ENCODE data around the gene PDE11A.
A peak's percentile ranks its signal among the peaks of the same experiment; 100 is the strongest.
"Not testable (repeated sequence)": the region's sequence is repeated elsewhere in the genome, so short reads cannot be mapped to it uniquely, and the experiment has no call there.

Gene PDE11A

DNA sequence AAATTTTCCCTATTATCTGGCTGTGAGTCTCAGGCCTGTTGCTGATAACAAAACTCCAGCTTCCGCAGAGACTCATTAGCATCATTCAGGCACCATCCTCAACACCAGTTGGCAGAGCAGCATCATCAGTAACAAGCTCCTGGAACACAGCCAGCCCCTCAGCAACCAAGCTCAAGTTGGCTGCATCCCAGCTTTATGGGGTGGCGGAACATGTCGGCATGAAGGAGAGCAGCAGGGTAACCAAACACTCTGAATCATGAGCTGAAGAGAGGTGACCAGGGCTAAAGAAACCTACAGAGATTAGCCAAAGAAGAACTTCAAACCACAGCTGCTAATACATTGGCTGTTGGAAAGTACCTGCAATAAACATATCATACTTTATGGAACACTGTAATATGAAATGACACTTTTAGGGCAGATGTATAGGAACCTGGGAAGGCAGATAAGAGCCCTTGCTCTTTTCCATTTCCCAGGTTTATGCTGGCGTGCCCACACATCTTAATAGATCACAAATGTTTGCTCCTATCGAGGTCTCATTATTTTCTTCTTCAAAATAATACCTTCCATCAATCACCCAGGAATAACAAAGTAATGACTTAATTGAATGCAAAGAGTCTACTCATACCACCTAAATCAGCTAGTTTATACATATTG, 63.8 kb downstream of the PDE11A start:
- peak; percentile 26 for DNase-seq

DNA sequence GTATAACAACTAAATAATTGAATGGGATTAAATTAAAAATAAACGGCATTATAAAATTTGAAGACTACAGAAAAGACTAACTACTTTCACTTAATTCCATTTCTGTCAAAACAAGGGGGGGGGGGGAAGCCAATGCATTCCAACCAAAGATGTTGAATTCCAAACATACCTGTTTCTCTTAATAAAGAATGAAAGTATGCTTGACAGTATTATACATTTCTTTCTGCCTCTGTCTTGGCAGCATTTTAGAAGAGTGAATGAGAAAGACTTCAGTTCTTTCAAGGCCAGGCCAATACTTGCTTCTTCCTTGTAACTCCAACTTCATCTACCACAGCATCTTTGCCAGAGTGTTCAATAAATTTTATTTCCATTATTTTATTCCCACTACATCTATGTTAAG, 65.9 kb downstream of the PDE11A start:
- no peak for DNase-seq

DNA sequence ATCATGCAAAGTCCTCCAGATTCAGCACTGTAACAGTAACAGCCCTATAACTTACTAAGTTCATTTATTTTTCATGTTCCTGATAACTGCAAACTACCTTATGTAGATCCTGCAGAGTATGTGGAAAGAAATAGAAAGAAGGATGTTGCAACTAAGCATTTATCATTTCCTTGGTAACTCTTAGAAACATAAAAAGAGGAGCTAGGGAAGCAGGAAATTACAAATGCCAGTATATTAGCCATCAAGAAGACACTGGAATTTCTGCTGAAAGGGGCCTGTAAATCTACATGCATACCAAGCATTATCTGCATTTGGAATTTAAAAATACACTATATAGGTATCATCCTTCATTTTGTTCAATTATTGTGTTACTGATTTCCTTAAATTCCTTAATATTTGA, 66.8 kb downstream of the PDE11A start:
- DNase-seq, result no peak

DNA sequence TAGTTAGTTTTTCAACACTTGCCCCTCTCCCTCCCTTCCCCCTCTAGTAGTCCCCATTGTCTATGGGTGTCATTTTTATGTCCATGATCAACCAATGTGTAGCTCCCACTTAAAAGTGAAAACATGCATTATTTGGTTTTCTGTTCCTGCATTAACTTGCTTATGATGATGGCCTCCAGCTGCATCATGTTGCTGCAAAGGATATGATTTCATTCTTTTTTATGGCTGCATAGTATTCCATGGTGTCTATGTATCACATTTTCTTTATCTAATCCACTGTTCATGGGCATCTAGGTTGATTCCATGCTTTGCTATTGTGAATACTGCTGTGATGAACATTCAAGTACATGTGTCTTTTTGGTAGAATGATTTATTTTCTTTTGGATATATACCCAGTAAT, 70.5 kb downstream of the PDE11A start:
- DNase-seq, result no peak

DNA sequence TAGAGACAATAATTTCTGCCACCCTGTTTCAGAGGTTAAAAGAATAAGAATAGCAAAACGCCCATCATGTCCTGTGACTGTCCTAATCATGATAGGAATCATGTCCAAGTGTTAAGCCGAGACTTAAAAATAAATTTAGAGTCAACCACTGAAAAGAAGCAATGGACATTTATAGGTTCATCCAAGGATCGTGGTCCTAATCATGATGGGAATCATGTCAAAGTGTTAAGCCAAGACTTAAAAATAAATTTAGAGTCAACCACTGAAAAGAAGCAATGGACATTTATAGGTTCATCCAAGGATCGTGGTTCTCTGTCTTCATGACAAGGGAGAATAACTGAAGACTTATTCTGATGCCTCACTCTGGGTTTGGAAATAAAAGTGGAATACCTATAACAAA, 73.6 kb downstream of the PDE11A start:
- no peak for DNase-seq

DNA sequence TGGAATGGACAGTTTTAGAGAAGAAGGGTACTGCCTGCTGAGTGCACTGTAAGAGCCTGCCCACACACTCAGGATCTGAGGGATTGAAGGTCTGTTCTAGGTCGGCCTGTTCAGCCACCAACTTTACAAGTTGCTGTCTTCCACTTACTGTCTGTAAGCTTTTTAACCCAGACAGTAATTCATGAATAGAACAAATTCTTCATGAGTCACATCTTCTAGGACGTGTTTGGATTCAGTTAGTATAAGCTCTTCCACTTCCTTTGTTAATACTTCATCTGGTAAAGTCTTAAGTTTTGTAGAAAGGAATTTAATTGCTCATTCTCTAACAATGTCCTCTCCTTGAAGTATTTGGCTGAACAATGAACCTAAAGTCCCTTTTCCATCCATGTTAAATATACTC, 74.6 kb downstream of the PDE11A start:
- DNase-seq, result no peak

DNA sequence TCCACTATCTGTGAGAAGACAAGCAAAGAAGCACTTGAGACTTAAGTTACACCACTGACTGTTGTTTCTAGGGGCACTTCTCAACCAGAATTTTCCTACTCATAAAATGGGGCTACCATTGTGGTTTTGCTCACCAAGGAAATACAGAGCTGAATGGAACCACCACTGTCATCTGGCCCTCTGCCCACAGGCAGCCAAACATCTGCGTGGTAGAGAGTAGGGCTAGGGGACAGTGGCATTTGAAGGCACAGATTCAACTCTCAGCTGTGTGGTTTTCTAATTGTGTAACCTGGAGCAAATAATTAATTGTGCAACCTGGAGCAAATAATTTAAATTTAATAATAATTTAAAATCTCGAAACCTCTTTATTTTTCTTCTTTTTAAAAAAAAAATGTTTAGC, 79.6 kb downstream of the PDE11A start:
- DNase-seq, result no peak

DNA sequence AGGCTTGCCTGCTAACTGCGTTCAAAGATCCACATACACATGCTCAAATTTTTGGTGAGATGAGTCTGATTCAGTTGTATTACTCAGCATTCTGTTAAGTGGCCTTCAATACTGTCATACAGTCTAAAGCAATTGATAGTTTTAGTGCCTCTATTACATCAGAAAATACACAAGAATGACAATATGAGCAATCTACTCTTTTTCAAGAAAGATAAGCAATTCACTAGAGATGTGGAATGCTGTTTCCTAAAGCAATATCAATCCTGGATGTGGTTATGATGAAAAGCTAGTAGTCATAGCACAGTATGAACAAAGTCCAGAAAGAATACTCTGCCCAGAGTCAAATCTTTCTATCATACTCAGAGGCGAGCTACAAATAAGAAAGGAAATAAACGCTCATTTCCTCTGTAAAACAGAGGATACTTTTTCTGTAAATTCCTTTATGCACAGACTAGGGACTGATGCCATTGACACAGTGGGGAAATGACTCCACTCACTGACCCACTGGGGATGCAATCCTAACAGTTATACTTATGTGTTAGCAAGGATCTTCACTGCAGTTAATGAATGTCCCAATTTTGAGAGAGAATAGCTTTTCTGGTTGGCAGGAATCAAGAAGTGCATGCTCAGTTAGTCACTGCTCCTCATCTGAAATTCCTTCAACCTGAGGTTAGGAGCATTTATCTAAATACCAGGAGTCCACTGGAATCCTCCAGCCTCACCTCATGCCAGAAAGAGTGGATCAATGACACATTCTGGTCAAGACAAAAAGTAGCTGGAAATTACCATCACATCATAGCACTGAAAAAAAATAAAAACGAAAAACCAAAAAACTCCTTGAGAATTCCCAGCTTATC, 83.3 kb downstream of the PDE11A start:
- no peak for DNase-seq

DNA sequence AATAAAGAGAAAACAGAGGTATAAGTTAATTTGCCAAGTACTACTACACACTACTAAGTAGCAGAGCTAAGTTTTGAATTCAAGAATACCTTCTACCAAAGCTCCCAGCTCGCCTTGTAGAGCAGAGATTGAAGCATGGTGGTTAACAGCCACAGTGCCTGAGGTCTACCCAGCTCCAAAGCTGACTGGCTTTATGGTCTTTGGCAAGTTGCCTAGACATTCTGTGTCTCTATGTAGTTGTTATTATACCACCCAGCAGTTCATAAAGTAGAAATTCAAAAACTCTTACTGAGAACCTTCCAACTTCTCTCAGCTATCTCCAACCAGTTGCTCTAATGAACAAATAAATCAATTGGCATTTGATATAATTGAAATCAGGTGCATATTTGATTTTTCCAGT, 87.8 kb downstream of the PDE11A start:
- DNase-seq, result peak; percentile 26

DNA sequence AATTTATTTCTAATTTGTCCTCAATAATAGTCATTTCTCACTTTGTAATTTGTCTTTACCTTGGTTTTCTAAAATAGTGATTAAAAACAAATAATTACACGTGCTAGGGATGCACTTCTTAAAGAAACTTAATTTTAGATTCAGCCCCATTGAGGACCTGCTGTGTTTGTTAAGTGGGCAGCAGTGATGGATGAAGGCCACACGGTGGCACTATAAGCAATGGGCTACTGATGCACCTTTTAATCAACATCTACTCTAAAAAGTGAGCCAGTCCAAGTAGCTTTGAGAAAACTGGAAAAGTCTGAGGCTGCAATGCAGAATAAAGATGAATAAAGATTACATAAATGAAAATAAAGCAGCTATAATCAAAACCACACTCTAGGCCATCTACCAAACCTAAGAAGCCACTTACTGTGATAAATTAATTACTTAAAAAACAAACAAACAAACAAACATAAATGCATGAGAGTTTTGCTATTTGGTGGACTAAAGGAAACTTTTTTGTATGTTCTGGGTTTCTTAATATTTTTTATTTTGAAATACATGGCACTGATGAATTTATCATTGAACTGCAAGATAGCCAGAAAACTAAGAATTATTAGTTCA, 89.3 kb downstream of the PDE11A start:
- no peak for DNase-seq

DNA sequence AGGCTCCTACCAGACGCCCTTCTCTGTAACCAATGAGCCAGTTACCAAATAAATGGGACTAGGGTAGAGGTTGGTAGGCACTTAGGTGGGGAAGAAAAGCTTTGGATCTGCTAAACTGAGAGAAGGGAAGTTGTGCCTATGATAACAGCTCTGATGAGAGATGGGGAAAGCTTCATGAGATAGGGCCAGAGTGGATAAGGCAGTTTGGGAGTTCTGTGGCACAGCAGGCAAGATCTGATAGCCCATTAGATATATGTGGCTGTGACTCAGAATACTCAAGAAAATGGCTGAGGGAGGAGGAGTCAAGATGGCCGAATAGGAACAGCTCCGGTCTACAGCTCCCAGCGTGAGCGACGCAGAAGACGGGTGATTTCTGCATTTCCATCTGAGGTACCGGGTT, 99.8 kb downstream of the PDE11A start:
- no peak for DNase-seq

DNA sequence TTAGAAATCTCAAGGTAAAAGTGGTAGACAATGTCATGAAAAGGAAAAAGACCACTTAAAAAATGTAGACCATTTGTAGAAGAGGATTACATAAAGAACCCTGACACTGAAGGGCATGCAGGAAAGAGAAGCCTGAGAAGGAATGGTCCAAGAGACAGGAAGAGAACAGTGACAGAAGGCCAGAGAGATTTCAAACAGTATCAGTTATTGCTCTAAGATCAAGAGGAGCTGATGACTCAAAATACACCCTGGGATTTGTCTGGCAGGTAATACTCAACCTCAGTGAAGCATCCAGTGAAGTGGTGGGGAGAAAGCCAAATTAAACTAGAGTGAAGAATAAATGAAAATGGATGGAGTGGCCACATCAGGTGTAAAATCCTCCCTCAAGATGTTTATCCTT, 100.5 kb downstream of the PDE11A start:
- no peak for DNase-seq

DNA sequence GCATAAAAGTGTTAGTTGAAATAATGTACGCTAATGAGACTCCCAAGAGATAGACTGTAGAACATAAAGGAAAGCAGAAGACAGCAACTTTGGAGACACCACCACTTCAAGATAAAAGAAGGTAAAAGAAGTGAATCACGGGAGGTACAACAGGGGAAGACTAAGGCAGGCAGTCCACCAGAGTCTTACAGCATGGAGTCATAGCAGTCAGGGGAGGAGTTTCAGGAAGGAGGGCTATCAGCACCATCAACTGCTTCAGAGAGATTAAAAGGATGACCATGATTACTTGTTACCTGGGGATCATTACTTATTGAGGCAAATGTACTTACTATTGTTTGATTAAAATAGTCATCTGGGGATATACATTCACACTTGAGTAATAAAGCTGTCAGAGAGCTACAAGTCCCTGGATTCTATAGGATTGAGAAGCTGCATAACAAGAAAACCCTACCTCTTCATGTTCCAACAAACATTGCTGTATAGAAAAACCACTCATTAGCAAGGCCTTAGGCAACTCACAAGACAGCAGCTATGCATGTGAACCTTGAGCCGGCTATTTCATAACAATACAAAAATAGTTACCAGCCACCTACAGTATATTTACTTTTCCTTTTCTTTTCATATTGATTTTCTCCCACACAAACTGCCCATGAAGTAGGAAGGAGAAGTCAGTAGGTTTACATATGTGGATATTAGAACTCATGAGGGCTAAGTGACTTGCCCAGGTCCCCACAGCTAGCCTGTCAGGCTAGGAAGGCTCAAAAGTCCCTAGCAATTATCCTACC, 101.7 kb downstream of the PDE11A start:
- DNase-seq, result no peak

DNA sequence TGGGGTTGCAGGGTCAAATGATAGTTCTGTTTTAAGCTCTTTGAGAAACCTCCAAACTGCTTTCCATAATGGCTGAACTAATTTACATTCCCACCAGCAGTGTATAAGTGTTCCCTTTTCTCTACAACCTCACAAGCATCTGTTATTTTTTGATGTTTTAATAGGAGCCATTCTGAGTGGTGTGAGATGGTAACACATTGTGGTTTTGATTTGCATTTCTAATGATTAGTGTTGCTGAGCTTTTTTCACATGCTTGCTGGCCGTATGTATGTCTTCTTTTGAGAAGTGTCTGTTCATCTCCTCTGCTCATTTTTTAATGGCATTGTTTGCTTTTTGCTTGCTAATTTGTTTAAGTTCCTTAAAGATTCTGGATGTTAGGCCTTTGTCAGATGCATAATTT, 107.7 kb downstream of the PDE11A start:
- no peak for DNase-seq

DNA sequence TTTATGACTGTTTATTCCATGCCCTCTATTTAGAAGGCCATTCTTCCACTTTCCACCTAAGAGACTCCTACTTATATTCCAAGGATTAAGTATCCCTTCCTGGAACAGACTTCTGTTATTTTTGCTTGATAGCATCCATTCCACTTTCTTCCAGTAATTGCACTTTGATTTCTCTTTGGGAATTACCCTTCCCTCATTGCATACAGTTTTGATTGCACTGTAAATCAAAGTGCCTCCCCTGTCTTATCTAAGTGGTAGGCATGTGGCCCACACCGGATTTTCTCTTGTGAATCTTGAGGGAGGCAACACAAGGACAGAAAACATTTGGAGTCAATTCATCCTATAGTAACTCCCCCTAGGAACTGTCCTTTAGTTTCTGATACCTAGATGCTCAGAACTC, 120.4 kb downstream of the PDE11A start:
- DNase-seq, result no peak

DNA sequence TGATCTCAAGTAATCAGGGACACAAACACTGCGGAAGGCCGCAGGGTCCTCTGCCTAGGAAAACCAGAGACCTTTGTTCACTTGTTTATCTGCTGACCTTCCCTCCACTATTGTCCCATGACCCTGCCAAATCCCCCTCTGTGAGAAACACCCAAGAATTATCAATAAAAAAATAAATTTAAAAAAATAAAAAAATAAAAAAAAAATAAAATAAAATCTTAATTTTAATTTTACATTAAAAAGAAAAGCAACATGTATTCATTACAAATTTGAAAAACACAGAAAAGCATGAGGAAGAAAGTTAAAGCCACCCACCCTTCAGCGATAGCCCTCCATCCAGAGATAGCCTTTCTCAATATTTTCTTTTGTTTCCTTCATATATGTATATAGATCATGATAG, 125.0 kb downstream of the PDE11A start:
- DNase-seq, result not testable (repeated sequence)

DNA sequence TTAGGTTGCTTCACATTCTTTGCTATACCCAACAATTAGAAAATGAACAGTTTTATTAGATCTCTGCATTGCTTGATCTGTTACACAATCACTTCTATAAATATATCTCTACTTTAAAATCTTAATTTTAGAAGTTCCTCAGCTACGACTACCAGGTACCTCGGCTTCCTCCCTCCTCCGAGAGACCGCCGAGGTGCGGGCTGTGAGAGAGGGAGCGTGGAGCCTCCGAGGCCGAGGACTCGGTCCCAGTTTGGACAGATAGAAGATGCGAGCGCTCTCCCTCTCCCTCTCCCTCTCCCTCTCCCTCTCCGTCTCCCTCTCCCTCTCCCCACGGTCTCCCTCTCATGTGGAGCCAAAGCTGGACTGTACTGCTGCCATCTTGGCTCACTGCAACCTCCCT, 128.0 kb downstream of the PDE11A start:
- DNase-seq, result not testable (repeated sequence)

DNA sequence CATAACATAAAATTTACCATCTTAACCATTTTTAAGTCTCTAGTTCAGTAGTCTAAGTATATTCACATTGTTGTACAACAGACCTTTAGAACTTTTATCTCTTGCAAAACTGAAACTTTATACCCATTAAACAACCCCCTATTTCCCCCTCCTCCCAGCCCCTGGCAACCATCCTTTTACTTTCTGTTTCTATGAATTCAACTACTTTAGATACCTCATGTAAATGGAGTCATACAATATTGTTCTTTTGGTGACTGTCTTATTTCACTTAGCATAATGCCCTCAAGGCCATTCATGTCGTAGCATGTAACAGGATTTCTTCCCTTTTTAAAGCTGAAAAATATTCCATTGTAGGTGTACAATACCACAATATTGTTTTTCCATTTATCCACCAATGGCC, 129.8 kb downstream of the PDE11A start:
- DNase-seq, result no peak

DNA sequence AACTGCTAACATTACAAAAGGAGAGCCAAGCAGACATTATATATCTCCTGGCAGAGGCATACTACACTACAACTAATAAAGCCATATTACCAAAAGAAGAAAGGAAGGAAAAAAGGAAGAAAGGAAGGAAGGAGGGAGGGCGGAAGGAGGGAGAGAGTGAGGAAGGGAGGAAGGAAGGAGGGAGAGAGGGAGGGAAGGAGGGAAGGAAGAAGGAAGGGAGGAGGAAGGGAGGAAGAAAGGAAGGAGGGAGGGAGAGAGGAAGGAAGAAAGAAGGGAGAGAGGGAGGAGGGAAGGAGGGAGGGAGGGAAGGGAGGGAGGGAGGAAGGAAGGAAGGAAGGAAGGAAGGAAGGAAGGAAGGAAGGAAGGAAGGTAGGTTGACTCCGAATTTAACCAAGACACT, 133.4 kb downstream of the PDE11A start:
- no peak for DNase-seq

DNA sequence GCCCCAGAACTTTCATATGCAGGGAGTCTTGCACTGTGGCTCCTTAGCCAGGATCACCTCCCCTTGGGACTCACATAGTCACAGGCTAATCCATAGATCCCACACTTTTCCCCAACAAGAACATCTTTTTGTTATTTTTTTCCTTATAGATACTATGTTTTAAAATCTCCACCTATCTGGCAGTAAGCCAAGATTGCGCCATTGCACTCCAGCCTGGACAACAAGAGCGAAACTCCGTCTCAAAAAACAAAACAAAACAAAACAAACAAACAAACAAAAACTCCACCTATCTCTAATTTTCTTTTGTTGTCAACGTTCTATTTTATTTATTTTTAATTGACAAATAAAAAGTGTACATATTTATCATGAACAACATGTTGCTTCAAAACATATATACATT, 141.7 kb downstream of the PDE11A start:
- no peak for DNase-seq

DNA sequence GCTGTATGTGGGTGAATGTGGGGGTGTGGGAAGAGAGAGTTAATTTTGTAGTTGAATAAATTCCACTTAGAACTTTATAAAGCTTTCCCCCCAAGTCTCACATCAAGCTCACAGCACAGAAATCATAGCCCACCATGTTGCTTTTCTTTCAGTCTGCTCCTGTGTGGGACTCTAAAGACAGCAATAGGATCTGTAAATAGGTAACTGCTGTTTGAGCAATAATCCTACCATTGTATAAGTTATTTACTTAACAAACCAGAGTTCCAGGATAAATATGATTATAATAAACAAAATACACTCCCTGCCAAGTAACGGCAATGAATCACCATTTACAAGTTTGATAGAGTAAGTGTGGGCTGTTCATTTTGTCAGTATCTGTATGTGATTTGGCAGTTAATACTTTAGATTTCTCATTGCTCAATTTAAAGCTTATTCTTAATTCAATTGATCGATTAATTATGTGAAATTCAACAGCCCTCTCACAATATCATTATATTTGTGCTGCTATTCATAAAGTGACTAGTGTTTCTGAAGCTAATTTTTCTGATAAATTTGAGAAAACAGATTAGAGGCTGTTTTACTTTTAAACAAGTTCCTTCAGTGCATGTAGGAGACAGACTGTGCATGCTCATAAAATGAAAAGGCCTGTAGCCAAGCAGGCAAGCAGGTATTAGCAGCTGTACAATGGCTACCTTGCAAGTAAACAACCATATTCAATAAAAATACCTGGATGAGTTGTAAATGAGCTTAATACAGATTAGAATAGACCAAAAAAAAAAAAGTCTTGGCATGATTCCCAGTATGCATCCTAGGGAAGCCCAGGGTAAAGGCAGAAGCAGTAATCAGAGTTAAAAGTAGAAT, 142.7 kb downstream of the PDE11A start:
- no peak for DNase-seq

DNA sequence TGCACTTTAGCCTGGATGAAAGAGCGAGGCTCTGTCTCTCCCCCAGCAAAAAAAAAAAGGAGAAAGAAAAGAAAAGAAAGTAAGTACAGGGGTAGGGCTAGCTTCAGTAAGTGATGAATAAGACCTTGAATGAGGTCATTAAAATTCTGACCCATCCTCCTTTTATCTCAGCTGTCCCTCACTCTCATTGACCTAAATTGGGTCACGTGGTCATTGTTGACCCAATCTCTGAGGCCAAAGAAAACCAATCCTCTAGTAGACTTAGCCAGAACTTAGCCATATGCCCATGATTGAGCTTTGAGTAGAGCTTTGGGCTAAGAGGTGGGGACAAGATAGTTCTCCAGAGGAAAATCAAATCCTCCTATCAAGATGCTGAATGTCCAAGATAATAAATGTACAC, 149.3 kb downstream of the PDE11A start:
- DNase-seq, result no peak
